Measurements from ENCODE around the gene TBC1D4. TPM values are rescaled to one million over a fixed set of nuclear protein-coding genes. Genes with fewer than 3 reads are reported as not detected.

TBC1D4 gene
- total RNA-seq, 1 donor from 2014 or later, result 4.8 TPM

- no peaks in the 10 kb centered on the region for H3K36me3 Mint-ChIP-seq (ENCODE audit: unreplicated experiment)
- no peaks in the 10 kb centered on the region for H3K9me3 Mint-ChIP-seq (ENCODE audit: unreplicated experiment)
- DNase-seq, result no peak
- peaks cover 4% of the 10 kb centered on the region for H3K4me1 Mint-ChIP-seq (ENCODE audit: low read depth, unreplicated experiment)
- H3K4me3 Mint-ChIP-seq (ENCODE audit: unreplicated experiment), result no peak overlapping the region
- no peak for TF ChIP-seq CTCF (IDR thresholded peaks at IDR 0.05; ENCODE audit: partially characterized antibody, unreplicated experiment)
- H3K27ac Mint-ChIP-seq (ENCODE audit: unreplicated experiment), result no peak overlapping the region
- no peaks in the 10 kb centered on the region for H3K27me3 Mint-ChIP-seq (ENCODE audit: unreplicated experiment)
These were observed 56.6 kb downstream of the TBC1D4 start for GRCh38 chr13:75425216-75426009.

- Mint-ChIP-seq H3K36me3 (ENCODE audit: unreplicated experiment) (no peaks in the 10 kb centered on the region), H3K27me3 (ENCODE audit: unreplicated experiment) (no peaks in the 10 kb centered on the region), H3K4me3 (ENCODE audit: unreplicated experiment) (no peak overlapping the region), H3K9me3 (ENCODE audit: unreplicated experiment) (no peaks in the 10 kb centered on the region), H3K27ac (ENCODE audit: unreplicated experiment) (no peak overlapping the region), H3K4me1 (ENCODE audit: low read depth, unreplicated experiment) (peaks cover 4% of the 10 kb centered on the region)
- TF ChIP-seq CTCF (IDR thresholded peaks at IDR 0.05; ENCODE audit: partially characterized antibody, unreplicated experiment), result no peak
- DNase-seq, result no peak
These were observed 58.0 kb downstream of the TBC1D4 start for GRCh38 chr13:75423946-75424345.

- H3K27me3 Mint-ChIP-seq (ENCODE audit: unreplicated experiment), result peaks cover 1% of the 10 kb centered on the region
- H3K27ac Mint-ChIP-seq (ENCODE audit: unreplicated experiment), result no peak overlapping the region
- DNase-seq, result no peak
- no peaks in the 10 kb centered on the region for H3K36me3 Mint-ChIP-seq (ENCODE audit: unreplicated experiment)
- peaks cover 5% of the 10 kb centered on the region for H3K4me1 Mint-ChIP-seq (ENCODE audit: low read depth, unreplicated experiment)
- TF ChIP-seq CTCF (IDR thresholded peaks at IDR 0.05; ENCODE audit: partially characterized antibody, unreplicated experiment), result no peak
- H3K9me3 Mint-ChIP-seq (ENCODE audit: unreplicated experiment), result no peaks in the 10 kb centered on the region
- no peak overlapping the region for H3K4me3 Mint-ChIP-seq (ENCODE audit: unreplicated experiment)
These were observed 59.9 kb downstream of the TBC1D4 start for GRCh38 chr13:75422028-75422427.

- no peaks in the 10 kb centered on the region for H3K36me3 Mint-ChIP-seq (ENCODE audit: unreplicated experiment)
- H3K27ac Mint-ChIP-seq (ENCODE audit: unreplicated experiment), result no peak overlapping the region
- H3K27me3 Mint-ChIP-seq (ENCODE audit: unreplicated experiment), result peaks cover 1% of the 10 kb centered on the region
- H3K9me3 Mint-ChIP-seq (ENCODE audit: unreplicated experiment), result no peaks in the 10 kb centered on the region
- H3K4me1 Mint-ChIP-seq (ENCODE audit: low read depth, unreplicated experiment), result peaks cover 9% of the 10 kb centered on the region
- no peak for DNase-seq
- no peak for TF ChIP-seq CTCF (IDR thresholded peaks at IDR 0.05; ENCODE audit: partially characterized antibody, unreplicated experiment)
- H3K4me3 Mint-ChIP-seq (ENCODE audit: unreplicated experiment), result no peak overlapping the region
These were observed 60.8 kb downstream of the TBC1D4 start for GRCh38 chr13:75421133-75421532.

GRCh38 chr13:75419656-75420055 is 62.3 kb downstream of the TBC1D4 start:
- Mint-ChIP-seq H3K27ac (ENCODE audit: unreplicated experiment) (no peak overlapping the region), H3K4me1 (ENCODE audit: low read depth, unreplicated experiment) (peaks cover 9% of the 10 kb centered on the region), H3K36me3 (ENCODE audit: unreplicated experiment) (no peaks in the 10 kb centered on the region), H3K4me3 (ENCODE audit: unreplicated experiment) (no peak overlapping the region), H3K9me3 (ENCODE audit: unreplicated experiment) (no peaks in the 10 kb centered on the region), H3K27me3 (ENCODE audit: unreplicated experiment) (peaks cover 1% of the 10 kb centered on the region)
- DNase-seq, result no peak
- no peak for TF ChIP-seq CTCF (IDR thresholded peaks at IDR 0.05; ENCODE audit: partially characterized antibody, unreplicated experiment)

All from glutamatergic neuron (in vitro differentiated cells).